HG03280 (cell line): ENCODE results near the gene STX2.
"Not testable (repeated sequence)": the region's sequence is repeated elsewhere in the genome, so short reads cannot be mapped to it uniquely, and the experiment has no call there.

Experiments
- ATAC-seq: cut with Tn5 transposase; IDR thresholded peaks from one replicate; pipeline ENCODE4 v1.9.1; 2021; ENCODE audit warnings: mild to moderate bottlenecking, moderate library complexity; ENCODE audit not compliant: unreplicated experiment

The STX2 gene

DNA sequence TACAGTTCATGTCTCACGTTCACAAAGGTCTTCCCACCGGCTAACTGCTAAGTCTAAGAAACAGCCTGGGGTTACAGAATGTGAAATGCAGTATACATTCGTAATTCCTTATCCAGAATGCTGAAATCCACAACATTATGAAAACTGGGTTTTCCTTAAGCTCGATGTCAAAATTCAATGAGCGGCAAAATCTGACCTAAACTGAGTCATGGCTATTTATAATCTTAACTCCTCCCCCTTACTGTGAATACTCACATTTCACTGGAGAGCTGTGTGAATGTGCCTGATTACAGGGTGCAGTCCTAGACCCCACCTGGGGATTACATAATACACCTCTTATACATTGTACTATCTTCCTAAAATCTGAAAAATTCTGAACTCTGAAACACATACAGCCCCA is 35.3 kb downstream of the STX2 start:
- no peak for ATAC-seq

DNA sequence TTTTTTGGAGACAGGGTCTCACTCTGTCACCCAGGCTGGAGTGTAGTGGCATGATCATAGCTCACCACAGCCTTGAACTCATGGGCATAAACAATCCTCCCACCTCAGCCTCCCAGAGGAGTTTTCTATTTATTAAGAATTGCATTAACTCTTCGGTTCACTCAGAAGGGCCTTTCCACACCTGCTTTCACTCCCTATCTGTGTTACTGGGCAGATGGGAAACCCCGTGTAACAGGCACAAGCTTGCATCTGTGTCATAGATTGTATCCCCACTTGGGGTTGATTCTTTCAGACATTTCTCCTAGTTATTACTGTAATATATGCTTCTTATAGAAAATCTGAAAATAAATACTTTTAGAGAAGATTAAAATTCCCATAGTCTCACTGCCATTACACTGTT is 38.7 kb downstream of the STX2 start:
- no peak for ATAC-seq

DNA sequence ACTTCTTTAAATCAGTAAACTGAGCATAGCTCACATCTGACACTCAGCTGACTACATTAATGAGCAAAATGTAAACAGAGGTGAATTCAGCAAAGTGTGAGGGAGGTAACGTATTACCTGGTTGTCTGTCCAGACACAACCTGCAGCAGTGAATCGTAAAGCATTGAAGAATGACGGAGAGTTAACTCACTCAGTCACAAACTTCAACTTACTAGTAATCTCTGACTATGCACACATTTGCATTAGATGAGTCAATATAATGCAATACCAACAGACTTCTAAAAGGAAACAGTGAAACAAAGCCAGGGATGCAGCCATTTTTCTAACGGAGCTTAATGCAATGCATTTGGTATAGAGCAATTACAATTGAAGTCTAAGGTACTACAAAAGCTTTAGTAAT is 40.0 kb downstream of the STX2 start:
- no peak for ATAC-seq

DNA sequence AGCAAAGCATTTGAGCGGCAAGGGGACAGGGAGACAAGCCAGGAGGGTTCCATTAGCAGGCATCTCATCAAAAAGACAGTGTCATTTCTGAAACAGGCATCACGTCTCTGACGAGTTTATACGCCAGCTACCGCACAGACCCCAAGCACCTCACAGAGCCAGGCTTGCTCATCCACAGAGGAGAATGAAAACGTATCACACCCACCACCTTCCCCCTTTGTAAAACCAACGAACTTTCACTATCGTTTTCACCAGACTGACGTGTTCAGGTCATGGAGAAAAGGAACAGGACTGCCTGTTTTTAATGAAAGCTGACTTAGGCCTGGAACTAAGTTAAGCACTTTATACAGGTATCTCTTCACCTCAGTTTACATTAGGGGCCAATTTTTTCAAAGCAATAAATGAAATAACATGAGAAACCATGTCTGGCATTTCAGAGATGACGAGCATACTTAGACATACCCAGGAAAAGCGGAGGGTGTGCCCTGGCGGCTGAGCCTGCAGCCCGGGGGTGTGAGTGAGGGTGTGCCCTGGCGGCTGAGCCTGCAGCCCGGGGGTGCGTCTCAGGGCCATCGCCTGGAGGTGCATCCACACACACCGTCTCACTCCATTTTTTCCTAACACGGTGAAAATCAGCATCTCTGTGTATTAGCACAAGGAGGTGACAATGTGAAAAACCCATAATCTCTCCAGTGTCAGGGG is 41.9 kb downstream of the STX2 start:
- ATAC-seq: peak; percentile 70

DNA sequence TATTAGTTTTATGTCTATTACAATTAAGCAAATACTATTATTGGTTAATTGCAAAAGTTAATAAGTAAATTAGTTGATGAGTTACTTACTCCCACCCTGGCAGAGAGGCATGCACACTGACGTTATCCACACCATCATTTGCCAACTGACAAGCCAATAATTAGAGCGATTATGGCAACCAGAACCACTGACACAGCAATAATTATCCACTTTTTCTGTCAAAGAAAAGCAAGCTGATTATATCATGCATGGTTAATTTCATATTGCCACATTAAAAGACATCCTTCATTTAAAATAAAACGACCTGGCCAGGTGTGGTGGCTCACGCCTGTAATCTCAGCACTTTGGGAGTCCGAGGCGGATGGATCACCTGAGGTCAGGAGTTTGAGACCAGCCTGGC is 43.1 kb downstream of the STX2 start:
- ATAC-seq: no peak

DNA sequence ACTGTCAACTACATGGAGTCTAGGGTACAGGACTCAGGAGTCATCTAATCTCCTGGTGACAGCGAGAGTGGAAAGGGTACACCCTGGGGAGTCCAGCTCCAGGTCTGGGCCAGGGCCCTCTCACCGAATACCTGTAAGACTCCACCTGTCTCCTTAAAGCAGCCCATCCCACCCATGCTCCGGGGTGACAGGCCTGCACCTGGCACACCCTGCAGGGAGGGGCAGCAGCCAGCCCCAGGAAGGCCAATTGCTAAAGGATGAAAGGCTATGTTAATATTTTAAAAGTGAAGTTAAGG is 45.5 kb downstream of the STX2 start:
- no peak for ATAC-seq

DNA sequence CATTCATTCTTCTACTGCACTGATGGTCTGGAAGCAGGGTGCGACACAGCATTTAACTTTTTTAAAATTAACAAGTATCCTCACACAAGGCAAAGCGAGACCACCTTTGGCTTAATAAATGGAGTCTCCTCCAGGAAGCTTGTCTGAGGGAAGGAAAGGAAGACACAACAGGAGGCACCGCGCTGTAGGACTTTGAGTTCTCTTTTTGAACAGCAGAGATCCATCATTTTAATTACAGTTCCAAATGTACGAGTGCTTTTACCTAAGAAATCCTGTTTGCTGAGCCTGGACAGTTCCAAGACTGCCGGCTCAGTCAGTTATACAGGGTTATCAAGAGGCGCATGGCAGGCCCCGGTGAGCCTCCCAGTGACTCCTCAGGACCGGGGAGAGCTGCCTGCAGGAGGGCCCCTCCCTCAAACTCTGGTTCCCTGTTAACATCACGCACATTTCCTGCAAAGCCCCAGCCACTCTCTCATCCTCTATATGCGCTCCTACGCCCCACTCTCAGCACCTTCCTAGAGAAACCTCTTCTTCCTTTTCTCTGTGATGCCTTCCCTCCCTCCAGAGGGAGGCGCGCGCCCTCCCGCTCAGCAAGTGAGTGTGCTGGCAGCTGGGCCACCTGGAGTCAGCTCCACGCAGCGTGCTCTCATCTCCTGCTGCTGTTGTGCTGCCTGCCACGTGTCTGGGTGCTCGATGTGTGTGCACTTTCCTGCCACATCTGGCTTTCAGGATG is 46.1 kb downstream of the STX2 start:
- no peak for ATAC-seq

DNA sequence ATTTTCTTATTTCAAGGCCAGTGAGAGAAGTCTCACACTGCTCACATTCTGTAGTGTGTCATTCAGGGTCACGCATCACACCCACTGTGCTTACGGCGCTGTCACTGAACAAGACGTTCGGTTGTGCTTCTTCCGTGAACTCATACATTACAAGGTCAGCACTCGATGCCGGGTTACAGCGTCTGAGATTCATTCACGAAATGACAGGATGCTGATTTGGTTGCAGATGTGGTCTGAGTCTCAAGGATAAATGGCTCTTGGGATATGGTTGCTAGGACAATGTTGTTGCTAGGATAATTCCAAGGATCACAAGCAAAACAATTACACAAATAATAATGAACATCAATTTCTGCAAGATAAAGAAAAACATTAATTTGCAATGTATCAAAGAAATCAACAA is 47.4 kb downstream of the STX2 start:
- no peak for ATAC-seq

DNA sequence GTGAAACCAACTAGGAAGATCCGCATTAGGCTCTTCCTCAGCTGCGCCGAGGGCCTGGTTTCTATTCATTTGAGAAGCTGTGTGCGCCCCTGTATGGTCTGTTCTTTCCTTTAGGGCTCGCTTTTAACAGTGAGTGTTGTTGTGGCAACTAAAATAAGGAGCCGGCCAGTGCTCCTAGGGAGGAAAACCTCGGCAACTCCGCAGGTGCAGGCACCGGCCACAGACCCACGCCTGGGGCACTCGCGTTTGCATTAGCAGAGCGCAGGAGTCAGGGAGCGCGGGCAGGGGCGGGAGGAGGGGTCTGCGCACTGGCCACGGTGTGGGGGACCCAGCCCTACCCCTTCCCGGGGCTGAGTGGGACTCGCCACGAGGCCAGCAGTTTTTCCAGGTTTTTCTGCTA is 50.5 kb downstream of the STX2 start:
- ATAC-seq: no peak

DNA sequence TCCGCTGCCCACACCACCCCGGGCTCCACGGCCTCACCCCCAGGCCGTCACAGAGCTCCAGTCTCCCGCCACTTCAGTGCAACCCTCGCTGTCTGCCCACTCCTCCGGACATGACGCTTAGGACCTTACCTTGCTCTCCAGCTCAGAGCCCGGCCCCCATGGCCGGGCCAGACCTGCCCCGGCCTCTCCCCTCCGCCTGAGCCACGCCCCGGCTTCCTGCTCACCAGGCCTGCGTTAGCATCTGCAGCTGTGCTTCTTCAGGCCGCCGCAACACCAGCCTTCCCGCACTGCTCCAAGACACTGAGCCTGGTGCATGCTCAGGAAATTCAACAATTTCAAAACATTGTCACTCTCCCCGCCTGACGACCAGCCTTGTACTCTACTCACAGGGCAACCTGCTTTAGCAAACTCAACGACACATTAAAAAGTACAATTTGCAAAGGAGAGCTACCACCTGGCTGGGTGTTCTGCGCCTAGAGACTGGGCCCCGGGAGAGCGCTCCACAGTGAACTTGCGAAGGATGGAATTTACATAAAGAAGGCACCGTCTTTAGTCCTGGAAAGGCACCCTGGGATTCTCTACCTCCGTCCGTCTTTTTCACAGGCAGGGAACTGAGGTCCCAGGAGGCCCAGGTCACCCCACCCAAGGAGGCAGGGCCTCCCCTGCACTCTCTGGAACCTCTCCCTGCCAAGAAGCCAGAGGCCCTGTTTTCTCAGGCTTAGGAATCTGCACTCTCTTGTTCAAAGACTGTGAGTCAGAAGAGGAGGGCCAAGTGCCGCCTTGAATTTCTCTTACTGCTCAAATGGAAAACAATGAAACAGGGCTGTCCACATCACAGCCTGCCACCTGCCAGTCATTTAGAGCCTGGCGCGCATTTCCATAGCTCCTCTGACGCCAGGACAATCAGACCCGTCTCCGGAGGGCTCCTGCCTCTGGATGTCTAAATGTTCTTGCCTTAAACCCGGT is 51.3 kb downstream of the STX2 start:
- ATAC-seq: no peak

DNA sequence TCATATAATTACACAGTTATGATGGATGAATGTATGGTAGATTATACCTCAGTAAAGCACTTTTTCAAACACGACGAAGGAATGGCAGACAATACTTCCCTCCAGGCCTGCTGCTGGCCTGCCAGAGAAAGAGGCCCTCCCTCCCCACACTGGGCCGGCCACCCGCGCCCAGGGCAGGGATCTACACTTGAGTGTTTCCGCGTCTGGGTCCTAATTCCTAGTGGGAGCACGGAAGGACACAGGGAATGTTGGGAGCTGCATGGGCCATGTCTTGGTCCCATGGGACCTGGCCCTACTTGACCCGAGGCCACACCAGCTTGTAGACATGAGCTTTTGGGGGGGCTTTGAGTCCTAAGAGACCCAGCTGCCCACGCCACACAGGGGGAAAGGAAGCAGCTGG is 52.0 kb downstream of the STX2 start:
- ATAC-seq: no peak

DNA sequence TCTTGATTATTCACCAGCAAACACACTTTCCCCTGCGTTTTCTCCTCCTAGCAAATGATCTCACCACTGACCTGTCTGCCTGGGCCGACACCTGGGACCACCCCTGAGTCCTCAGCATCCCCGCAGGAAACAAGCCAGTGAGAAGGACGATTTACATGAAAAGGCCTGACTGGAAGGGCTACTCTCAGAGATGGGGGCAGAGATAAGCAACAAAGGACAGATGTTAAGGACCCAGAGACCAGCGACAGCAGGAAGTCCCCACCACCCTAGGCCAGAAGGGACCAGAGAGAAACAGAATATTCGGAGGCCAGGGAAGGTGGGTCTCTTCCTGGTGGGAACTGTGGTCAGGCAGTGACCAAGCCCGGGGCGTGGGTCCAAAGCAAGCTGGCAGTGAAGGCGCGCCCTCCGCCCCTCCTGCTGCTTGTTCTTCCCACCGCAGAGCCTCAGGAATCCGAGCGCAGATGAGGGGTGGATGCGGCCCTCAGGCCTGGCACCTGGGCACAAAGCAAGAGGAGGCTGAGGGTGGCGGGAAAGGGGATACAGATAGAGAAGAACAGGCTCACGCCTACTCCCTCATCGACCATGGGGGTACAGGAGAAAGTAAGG is 55.8 kb downstream of the STX2 start:
- no peak for ATAC-seq

DNA sequence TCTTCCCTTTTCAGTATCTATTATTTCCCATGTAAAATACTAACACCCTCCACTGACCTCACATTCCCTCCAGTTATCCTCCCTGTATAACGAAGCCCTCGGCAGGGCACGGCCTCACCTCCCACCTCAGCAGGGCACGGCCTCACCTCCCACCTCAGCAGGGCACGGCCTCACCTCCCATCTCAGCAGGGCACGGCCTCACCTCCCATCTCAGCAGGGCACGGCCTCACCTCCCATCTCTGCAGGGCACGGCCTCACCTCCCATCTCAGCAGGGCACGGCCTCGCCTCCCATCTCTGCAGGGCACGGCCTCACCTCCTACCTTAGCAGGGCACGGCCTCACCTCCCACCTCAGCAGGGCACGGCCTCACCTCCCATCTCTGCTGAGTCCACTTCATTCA is 56.8 kb downstream of the STX2 start:
- ATAC-seq: not testable (repeated sequence)

DNA sequence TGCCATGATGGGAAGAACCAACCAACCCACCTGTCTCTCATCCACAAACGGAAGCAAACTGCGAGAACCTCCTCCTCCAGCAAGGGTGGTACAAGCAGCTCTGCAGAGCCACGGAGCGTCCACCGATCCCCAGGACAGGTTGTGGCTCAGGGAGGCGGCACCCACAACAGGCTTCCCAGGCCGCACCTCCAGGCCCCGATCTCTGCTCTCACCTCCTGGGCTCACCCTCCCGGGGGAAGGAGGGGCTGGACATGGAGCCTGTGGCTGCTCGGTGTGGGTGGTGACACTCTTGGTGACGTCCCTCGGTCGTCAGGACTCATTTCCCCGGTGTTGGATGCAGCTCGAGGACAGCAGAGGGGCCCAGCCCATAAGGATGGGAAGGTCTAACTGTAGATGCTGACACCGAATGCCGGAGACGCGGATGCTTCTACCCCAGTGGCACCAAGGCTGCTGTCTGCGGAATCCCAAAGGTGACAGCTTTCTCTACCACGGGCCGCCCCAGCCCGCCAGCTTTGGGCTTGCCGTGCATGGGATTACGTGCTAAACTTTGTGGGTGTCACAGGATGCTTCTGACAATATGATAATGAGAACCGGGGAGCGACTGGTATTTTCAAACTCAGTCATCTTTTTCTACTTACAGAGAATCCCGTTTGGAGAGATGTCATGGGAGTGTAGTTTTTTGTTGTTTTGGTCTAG is 58.0 kb downstream of the STX2 start:
- ATAC-seq: no peak

DNA sequence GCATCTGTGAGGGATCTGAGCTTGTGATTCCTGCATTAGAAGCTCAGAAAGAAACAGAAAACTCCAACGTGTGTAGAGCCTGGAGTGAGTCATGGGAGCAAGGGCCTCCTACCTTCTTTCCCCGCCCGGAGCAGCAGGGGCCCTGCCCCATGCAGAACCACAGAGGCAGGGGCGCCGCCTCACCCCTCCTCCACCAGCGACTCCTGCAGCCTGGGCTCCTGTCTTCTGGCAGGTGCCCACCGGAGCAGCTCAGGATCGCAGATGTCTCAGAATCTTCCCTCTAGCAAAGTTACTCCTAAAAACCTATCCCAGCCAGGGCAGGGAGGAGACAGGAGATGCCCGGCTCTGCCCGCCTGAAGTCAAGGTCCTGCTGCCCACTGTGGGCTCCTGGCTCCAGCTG is 58.7 kb downstream of the STX2 start:
- no peak for ATAC-seq

DNA sequence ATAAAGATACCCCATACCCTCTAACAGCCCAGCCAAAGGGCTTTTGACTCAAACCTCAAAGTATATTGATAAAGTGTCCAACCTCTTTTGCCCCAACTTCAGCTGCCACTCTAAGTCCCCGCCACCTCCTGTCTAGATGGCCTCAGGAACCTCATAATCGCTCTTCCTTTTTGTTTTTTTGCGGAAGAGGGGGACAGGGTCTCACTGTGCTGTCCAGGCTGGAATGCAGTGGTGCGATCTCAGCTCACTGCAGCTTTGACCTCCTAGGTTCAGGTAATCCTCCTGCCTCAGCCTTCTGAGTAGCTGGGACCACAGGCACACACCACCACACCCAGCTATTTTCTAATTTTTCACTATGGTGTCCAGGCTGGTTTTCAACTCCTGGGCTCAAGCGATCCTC is 60.3 kb downstream of the STX2 start:
- ATAC-seq: no peak

DNA sequence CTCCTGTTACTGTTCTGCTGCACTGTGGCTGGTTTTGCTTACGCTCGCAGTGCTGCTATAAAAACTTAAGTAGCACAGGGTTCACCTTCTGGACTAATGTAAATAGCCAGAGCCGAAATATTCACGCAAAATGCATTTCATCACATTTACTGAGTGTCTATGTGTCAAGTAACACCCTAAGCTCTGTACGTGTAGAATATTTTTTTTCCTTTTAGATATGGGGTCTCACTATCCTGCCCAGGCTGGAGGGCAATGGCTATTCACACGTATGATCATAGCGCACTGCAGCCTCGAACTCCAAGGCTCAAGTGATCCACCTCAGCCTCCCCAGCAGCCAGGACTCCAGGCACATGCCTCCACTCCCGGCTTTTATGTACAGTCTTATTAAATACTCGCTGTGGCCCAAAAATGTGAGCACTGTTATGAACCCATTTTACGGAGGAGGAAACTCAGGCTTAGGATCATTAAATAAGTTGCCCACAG is 62.2 kb downstream of the STX2 start:
- ATAC-seq: no peak

DNA sequence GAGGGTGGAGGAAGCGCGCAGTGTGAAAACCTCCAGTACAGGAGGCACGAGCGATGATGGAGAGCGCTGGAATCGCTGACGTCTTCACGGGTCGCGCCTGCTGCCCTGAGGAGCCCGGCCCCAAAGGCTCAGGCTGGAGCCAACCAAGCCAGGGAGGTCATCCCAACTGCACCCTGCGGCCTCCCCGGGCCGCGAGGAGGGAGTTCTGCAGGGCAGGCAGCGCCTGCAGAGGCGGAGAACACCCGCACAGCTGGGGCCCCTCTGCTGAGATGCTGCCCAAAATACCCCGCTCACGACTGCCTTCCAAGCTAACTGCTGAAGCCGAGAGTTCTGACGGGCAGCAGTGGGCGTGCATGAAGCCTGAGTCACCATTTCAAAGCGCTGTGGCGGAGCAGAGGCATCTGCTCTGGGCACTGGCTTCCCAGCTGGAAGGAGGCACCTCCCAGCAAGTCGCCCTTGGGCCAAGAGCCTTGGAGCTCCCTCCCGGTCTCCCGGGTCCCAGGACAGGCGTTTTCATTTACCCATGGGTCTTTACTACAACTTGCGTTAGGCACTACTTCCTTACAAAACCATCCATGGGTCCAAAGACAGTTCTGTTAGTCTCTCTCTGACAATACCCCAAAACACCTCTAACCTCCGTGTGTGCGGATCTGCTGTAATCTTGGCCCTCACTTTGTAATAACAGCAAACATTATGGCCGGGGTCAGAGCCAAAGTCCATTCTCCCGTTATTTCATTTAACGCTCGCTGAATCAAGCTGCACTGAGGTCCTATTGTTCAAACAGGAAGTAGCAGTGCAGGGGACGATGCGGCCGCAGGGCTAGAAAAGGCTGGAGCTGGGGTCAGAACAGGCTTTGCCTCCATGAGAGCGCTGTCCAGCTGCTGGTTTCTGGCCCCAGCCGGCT is 62.8 kb downstream of the STX2 start:
- no peak for ATAC-seq

DNA sequence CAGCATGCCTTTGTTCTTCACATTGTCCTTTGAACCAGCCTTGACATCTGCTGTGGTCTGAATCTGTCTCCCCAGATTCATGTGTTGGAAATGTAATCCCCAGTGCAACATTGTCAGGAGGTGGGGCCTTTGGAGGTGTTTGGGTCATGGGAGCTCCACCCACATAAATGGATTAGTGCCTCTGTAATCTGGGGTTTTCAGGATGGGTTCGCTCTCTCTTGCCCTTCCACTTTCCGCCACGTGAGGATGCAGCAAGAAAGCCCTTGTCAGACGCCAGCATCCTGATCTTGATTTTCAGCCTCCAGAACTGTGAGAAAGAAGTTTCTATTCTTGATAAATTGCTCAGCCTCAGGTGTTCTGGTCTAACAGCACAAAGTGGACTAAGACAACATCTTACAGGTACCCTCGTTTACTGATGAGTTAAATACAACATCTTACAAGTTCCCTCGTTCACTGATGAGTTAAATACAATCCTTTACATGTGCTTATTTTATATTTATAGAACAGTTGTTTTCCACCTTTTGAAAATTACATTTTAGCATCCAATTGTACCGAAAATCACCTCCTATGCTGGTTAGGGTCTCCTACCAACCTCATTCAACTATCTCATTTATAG is 68.5 kb downstream of the STX2 start:
- no peak for ATAC-seq
